Measurements from ENCODE around the gene ZNF722.

- TF ChIP-seq CTCF (optimal IDR thresholded peaks at IDR 0.05 in 1 of 3, IDR thresholded peaks at IDR 0.05 in 1 of 3, conservative IDR thresholded peaks at IDR 0.05 in 1 of 3; ENCODE audit: extremely low read depth in 1 of 3, insufficient read depth in 2 of 3, low read length in 3 of 3) (no peak), EZH2 (IDR thresholded peaks at IDR 0.05; ENCODE audit: low read length) (no peak)
Measured at GRCh38 chr7:64046041-64046389, 47.4 kb downstream of the ZNF722 start.
